Measurements from ENCODE around the gene RNF217.

Gene RNF217

GRCh38 chr6:124956018-124956417 lies 6.2 kb upstream of the RNF217 start:
- TF ChIP-seq CTCF (IDR thresholded peaks at IDR 0.05), result no peak

GRCh38 chr6:124958149-124958548 lies 4.1 kb upstream of the RNF217 start:
- TF ChIP-seq CTCF (IDR thresholded peaks at IDR 0.05), result no peak

GRCh38 chr6:124958759-124959354 lies 3.4 kb upstream of the RNF217 start:
- no peak for TF ChIP-seq CTCF (IDR thresholded peaks at IDR 0.05)

GRCh38 chr6:124960757-124961463 lies 1.3 kb upstream of the RNF217 start:
- TF ChIP-seq CTCF (IDR thresholded peaks at IDR 0.05), result no peak

- TF ChIP-seq CTCF (IDR thresholded peaks at IDR 0.05), result no peak
Observed at GRCh38 chr6:124961464-124961776, 817 bp upstream of the RNF217 start.

- no peak for TF ChIP-seq CTCF (IDR thresholded peaks at IDR 0.05)
Observed at GRCh38 chr6:124962639-124963415, 590 bp downstream of the RNF217 start.

- TF ChIP-seq CTCF (IDR thresholded peaks at IDR 0.05), result no peak
Observed at GRCh38 chr6:124963416-124963785, 1.2 kb downstream of the RNF217 start.

Data from LNCAP (cell line).